Adrenal gland (tissue), 5 donors: ENCODE measurements around the gene MTA3.

Experiments used
- CTCF ChIP-seq, 6 experiments: fragments of 450-650 bp in 4 of 6; fragments of 200-600 bp in 2 of 6; sonication (generic) in 1 of 6; IDR thresholded peaks; 1 replicate in 5 of 6; 2 replicates in 1 of 6; pipeline versions ENCODE4 v1.5.1 to v1.8.0; 2016 to 2021; ENCODE audit warnings: antibody characterized with exemption in 6 of 6, mild to moderate bottlenecking in 2 of 6, moderate library complexity in 1 of 6
- POLR2A ChIP-seq, 2 donors: fragments of 450-650 bp; IDR thresholded peaks; one replicate each; pipeline ENCODE4 v1.6.1; 2017; ENCODE audit warnings: antibody characterized with exemption in 2 of 2, mild to moderate bottlenecking in 2 of 2, moderate library complexity in 1 of 2
- donor health status: DM: no; HTN: no; CAD: no.

GRCh38 chr2:42800461-42800962 lies 232.1 kb downstream of the MTA3 start:
- TF ChIP-seq CTCF (IDR thresholded peaks at IDR 0.05): no peak
- no peak for TF ChIP-seq POLR2A (IDR thresholded peaks at IDR 0.05)
